Panc1 (cell line): Measurements from ENCODE around the gene MAP2K1. TPM values are rescaled to one million over a fixed set of nuclear protein-coding genes. Genes with fewer than 3 reads are reported as not detected.
"Not testable (repeated sequence)": the region's sequence is repeated elsewhere in the genome, so short reads cannot be mapped to it uniquely, and the experiment has no call there.

ENCODE experiments used
- ATAC-seq: fragments of 200-7000 bp; cut with Tn5 transposase; 2 replicates; pipeline ENCODE4 v1.9.1; 2020; ENCODE audit warnings: mild to moderate bottlenecking, moderate library complexity
- BruUV-seq: library from RNA; stranded (reverse); fragments of 400-500 nt; replicated peaks from 2 replicates; lab custom pipeline; 2021; lab: Mats Ljungman, UMichigan
- CTCF ChIA-PET: fragments of 300-600 bp; sonication (Branson Sonifier 250); formaldehyde crosslinking; loops from one replicate; lab custom pipeline; 2022; ENCODE audit warnings: antibody characterized with exemption; lab: Charles Lee
- POLR2A ChIA-PET: fragments of 300-600 bp; sonication (Branson Sonifier 250); formaldehyde crosslinking; loops from one replicate; lab custom pipeline; 2022; ENCODE audit warnings: antibody characterized with exemption; lab: Charles Lee
- DNase-seq: peaks from one replicate; pipeline ENCODE4 v3.0.0-alpha.2; 2010; ENCODE audit warnings: low read depth, low spot score
- H3K27ac ChIP-seq: 2 replicates; pipeline ENCODE4 v1.5.1; 2011; ENCODE audit warnings: mild to moderate bottlenecking, low read length, inconsistent platforms
- H3K27me3 ChIP-seq: fragments of 200-500 bp; sonication (Bioruptor generic); 2 replicates; pipeline ENCODE4 v1.6.0; 2014; ENCODE audit warnings: low read length, inconsistent platforms; ENCODE audit not compliant: control insufficient read depth, insufficient read depth
- H3K36me3 ChIP-seq: fragments of 200-500 bp; sonication (Bioruptor generic); 2 replicates; pipeline ENCODE4 v1.5.1; 2014; ENCODE audit warnings: inconsistent platforms, mild to moderate bottlenecking, low read length, moderate library complexity; ENCODE audit not compliant: control insufficient read depth, insufficient read depth
- H3K4me1 ChIP-seq: 2 replicates; pipeline ENCODE4 v1.5.1; 2011; ENCODE audit warnings: inconsistent platforms, mild to moderate bottlenecking, low read length, moderate library complexity; ENCODE audit not compliant: control insufficient read depth, insufficient read depth
- H3K4me3 ChIP-seq, 2 experiments: 2 replicates each; pipeline ENCODE4 v1.5.1; 2011 to 2012; ENCODE audit warnings: low read depth in 2 of 2, low read length in 2 of 2, mild to moderate bottlenecking in 2 of 2, inconsistent platforms in 1 of 2, moderate library complexity in 1 of 2
- H3K9me3 ChIP-seq: fragments of 200-500 bp; sonication (Bioruptor generic); 2 replicates; pipeline ENCODE4 v1.5.1; 2014; ENCODE audit warnings: low read depth, mild to moderate bottlenecking, inconsistent platforms, low read length, moderate library complexity; ENCODE audit not compliant: control insufficient read depth, insufficient read depth
- CTCF ChIP-seq: fragments of 450-650 bp; IDR thresholded peaks from 2 replicates; pipeline ENCODE4 v1.5.1; 2017; ENCODE audit warnings: mild to moderate bottlenecking
- POLR2AphosphoS5 ChIP-seq: IDR thresholded peaks from 2 replicates; pipeline ENCODE4 v1.6.1; 2012; ENCODE audit warnings: mild to moderate bottlenecking, low read depth, low read length, moderate library complexity
- SIN3A ChIP-seq: IDR thresholded peaks from 2 replicates; pipeline ENCODE4 v1.6.1; 2012; ENCODE audit warnings: low read depth, mild to moderate bottlenecking, low read length, moderate library complexity, borderline replicate concordance; ENCODE audit not compliant: insufficient read depth
- TCF7L2 ChIP-seq: IDR thresholded peaks from 2 replicates; pipeline ENCODE4 v1.6.1; 2011; ENCODE audit warnings: mild to moderate bottlenecking, low read depth, low read length, inconsistent platforms
- in situ Hi-C: cut with HindIII; loops from 2 replicates; pipeline ENCODE4 v1.10.0; 2016; ENCODE audit warnings: low sequenced_read_pairs, low pct_unique_long_range_greater_than_20kb
- intact Hi-C: fragments of 100-400 bp; cut with micrococcal nuclease; formaldehyde crosslinking; loops from one replicate; pipeline ENCODE4 v1.10.0; 2022; ENCODE audit not compliant: unreplicated experiment
- total RNA-seq: library from RNA; stranded (reverse); gene quantifications from one replicate; pipeline ENCODE4 v1.2.1, GENCODE V29; 2021; ENCODE audit not compliant: unreplicated experiment
- TF ChIP-seq, protein P1 (sequence below), 2 experiments: IDR thresholded peaks; 2 replicates each; pipeline ENCODE4 v1.6.1; 2011 to 2012; ENCODE audit warnings: low read depth in 2 of 2, control low read depth in 1 of 2, low read length in 1 of 2, mild to moderate bottlenecking in 1 of 2, moderate library complexity in 1 of 2; ENCODE audit not compliant: insufficient read depth in 1 of 2

MAP2K1 gene
- total RNA-seq, 1 experiment from 2014 or later = 67.9 TPM

DNA sequence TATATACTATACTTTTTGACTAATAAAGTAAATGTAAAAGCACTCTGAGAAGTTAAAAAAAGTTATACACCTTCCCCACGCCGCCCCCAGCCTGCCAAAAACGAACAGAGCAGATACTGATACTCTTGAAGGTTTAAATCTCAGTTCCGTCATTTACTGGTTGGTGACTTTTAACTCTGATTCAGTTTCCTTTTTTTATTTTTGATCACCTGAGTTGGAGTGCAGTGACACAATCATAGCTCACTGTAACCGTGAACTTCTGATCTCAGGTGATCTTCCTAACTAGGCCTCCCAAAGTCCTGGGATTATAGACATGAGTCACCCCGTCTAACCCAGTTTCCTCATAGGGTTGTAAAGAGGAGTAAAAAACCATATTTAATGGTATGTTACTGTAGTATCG is 27.0 kb upstream of the MAP2K1 start:
- H3K4me1 ChIP-seq = no peaks in the 10 kb centered on the region
- DNase-seq (no peak), ATAC-seq (no peak)
- in situ Hi-C loops = no loop called here
- no peaks in the 10 kb centered on the region for H3K27me3 ChIP-seq
- intact Hi-C loops = no loop called here
- no peaks in the 10 kb centered on the region for H3K36me3 ChIP-seq
- no peak overlapping the region for H3K4me3 ChIP-seq
- BruUV-seq = no TSS peak
- ChIA-PET POLR2A (no interaction called here), CTCF (interaction anchor here (0.6 kb wide), 1 partner anchor 497 kb away, joined by 3 read pairs; no protein-coding TSS in a partner anchor)
- TF ChIP-seq TCF7L2 (no peak), POLR2AphosphoS5 (no peak), SIN3A (no peak), CTCF (no peak)
- TF ChIP-seq, protein P1, sequence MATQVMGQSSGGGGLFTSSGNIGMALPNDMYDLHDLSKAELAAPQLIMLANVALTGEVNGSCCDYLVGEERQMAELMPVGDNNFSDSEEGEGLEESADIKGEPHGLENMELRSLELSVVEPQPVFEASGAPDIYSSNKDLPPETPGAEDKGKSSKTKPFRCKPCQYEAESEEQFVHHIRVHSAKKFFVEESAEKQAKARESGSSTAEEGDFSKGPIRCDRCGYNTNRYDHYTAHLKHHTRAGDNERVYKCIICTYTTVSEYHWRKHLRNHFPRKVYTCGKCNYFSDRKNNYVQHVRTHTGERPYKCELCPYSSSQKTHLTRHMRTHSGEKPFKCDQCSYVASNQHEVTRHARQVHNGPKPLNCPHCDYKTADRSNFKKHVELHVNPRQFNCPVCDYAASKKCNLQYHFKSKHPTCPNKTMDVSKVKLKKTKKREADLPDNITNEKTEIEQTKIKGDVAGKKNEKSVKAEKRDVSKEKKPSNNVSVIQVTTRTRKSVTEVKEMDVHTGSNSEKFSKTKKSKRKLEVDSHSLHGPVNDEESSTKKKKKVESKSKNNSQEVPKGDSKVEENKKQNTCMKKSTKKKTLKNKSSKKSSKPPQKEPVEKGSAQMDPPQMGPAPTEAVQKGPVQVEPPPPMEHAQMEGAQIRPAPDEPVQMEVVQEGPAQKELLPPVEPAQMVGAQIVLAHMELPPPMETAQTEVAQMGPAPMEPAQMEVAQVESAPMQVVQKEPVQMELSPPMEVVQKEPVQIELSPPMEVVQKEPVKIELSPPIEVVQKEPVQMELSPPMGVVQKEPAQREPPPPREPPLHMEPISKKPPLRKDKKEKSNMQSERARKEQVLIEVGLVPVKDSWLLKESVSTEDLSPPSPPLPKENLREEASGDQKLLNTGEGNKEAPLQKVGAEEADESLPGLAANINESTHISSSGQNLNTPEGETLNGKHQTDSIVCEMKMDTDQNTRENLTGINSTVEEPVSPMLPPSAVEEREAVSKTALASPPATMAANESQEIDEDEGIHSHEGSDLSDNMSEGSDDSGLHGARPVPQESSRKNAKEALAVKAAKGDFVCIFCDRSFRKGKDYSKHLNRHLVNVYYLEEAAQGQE (IDR thresholded peaks at IDR 0.05; ENCODE audit: insufficient read depth in 1 of 2, low read depth in 2 of 2, low read length in 1 of 2) = no peak
- no peak overlapping the region for H3K27ac ChIP-seq
- no peaks in the 10 kb centered on the region for H3K9me3 ChIP-seq

- CTCF ChIA-PET, intact Hi-C loops: not testable (repeated sequence)
Observed at GRCh38 chr15:66361745-66362460, 24.8 kb upstream of the MAP2K1 start.

DNA sequence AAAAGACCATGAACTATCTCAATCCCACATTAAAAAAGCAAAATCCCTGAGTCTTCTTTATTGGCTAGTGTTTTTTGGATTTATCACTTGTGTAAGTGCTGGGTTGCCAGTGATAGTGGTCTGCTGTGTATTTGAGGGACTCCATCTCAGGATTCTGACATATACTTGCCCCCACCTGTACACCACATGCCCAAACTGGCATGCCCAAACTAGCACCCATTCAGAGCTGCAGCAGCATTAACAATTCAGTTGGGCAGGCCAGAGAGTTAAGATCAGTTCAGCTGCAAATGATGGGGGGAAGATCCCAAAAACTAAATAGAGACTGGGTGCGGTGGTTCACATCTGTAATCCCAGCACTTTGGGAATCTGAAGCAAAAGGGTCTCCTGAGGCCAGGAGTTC is 23.9 kb upstream of the MAP2K1 start:
- CTCF ChIA-PET = no interaction called here

More at GRCh38 chr15:66361745-66362460, 24.8 kb upstream of the MAP2K1 start:
- ATAC-seq, H3K27me3 ChIP-seq, BruUV-seq, H3K27ac ChIP-seq, DNase-seq, in situ Hi-C loops, H3K4me1 ChIP-seq, H3K4me3 ChIP-seq, H3K36me3 ChIP-seq, H3K9me3 ChIP-seq: not testable (repeated sequence)
- POLR2A ChIA-PET = interaction anchor here (0.6 kb wide), 1 partner anchor 249 kb away, joined by 3 read pairs; no protein-coding TSS in a partner anchor

More for the DNA sequence above, 23.9 kb upstream of the MAP2K1 start:
- POLR2A ChIA-PET = no interaction called here
- H3K27me3 ChIP-seq = no peaks in the 10 kb centered on the region
- H3K4me3 ChIP-seq = no peak overlapping the region
- no peak for ATAC-seq
- H3K36me3 ChIP-seq = no peaks in the 10 kb centered on the region
- no peaks in the 10 kb centered on the region for H3K4me1 ChIP-seq
- H3K27ac ChIP-seq = no peak overlapping the region
- no peak for DNase-seq
- intact Hi-C loops = no loop called here
- in situ Hi-C loops = no loop called here
- no peak for TF ChIP-seq TCF7L2
- no peak for TF ChIP-seq POLR2AphosphoS5
- TF ChIP-seq SIN3A = no peak
- TF ChIP-seq, protein P1 (IDR thresholded peaks at IDR 0.05; ENCODE audit: insufficient read depth in 1 of 2, low read depth in 2 of 2, low read length in 1 of 2) = no peak
- TF ChIP-seq CTCF = no peak
- no peaks in the 10 kb centered on the region for H3K9me3 ChIP-seq
- no TSS peak for BruUV-seq
